ENCODE results near the gene COA1. TPM values are rescaled to one million over a fixed set of nuclear protein-coding genes. Genes with fewer than 3 reads are reported as not detected.

COA1 gene
- total and polyA plus RNA-seq, 2 experiments from 2014 or later = 53.4 to 59.5 TPM

GRCh38 chr7:43642897-43643630 is 86.3 kb downstream of the COA1 start:
- Histone ChIP-seq H3K9me3 (ENCODE audit: low read depth) (no peaks in the 10 kb centered on the region), H4K20me1 (ENCODE audit: insufficient read depth) (no peaks in the 10 kb centered on the region), H2AFZ (no peak overlapping the region), H3K36me3 (ENCODE audit: low read depth) (peaks cover 22% of the 10 kb centered on the region; the same call in 1 of the 2 replicates), H3K9ac (no peak overlapping the region), H3F3A (ENCODE audit: insufficient read depth) (peaks cover 77% of the 10 kb centered on the region), H3K79me2 (ENCODE audit: insufficient read depth) (peaks cover 48% of the 10 kb centered on the region), H3K4me3 (no peak overlapping the region), H3K27me3 (replicated peaks; ENCODE audit: insufficient read depth) (no peaks in the 10 kb centered on the region), H3K27ac (peak overlapping the region; percentile 37), H3K4me2 (ENCODE audit: unreplicated experiment) (no peak overlapping the region), H3K9me2 (ENCODE audit: insufficient read depth) (no peaks in the 10 kb centered on the region), H3K4me1 (ENCODE audit: insufficient read depth) (peaks cover 52% of the 10 kb centered on the region)
- TF ChIP-seq EZH2phosphoT487 (IDR thresholded peaks at IDR 0.05; ENCODE audit: insufficient read depth, low read depth) (no peak), EZH2 (IDR thresholded peaks at IDR 0.05; ENCODE audit: insufficient read depth, poor library complexity, severe bottlenecking) (no peak)
- no peak for DNase-seq
- in situ Hi-C loops (cut with MboI) = no loop called here
- whole genome bisulfite sequencing, 2 experiments (ENCODE audit: low coverage in 1 of 2, low lambda C conversion rate in 2 of 2, missing lambda C conversion rate in 2 of 2) = 96 to 97% methylated on average over 13 of the region's 13 CpGs

GRCh38 chr7:43640679-43641078 is 88.6 kb downstream of the COA1 start:
- H4K20me1 ChIP-seq (ENCODE audit: insufficient read depth) = no peaks in the 10 kb centered on the region
- peak overlapping the region; percentile 66; the same call in 1 of the 2 replicates for H3K9ac ChIP-seq
- H3K9me2 ChIP-seq (ENCODE audit: insufficient read depth) = no peaks in the 10 kb centered on the region
- H3K4me1 ChIP-seq (ENCODE audit: insufficient read depth) = peaks cover 54% of the 10 kb centered on the region
- no peak overlapping the region for H3K4me3 ChIP-seq
- TF ChIP-seq EZH2 (IDR thresholded peaks at IDR 0.05; ENCODE audit: insufficient read depth, poor library complexity, severe bottlenecking) (no peak), EZH2phosphoT487 (IDR thresholded peaks at IDR 0.05; ENCODE audit: insufficient read depth, low read depth) (no peak)
- in situ Hi-C loops (cut with MboI) = no loop called here
- no peaks in the 10 kb centered on the region for H3K9me3 ChIP-seq (ENCODE audit: low read depth)
- DNase-seq = no peak
- H3K4me2 ChIP-seq (ENCODE audit: unreplicated experiment) = no peak overlapping the region
- H3K79me2 ChIP-seq (ENCODE audit: insufficient read depth) = peaks cover 72% of the 10 kb centered on the region
- H3K27me3 ChIP-seq (replicated peaks; ENCODE audit: insufficient read depth) = no peaks in the 10 kb centered on the region
- peaks cover 80% of the 10 kb centered on the region for H3F3A ChIP-seq (ENCODE audit: insufficient read depth)
- peak overlapping the region; percentile 82 for H3K27ac ChIP-seq
- 98 to 99% methylated on average over 3 of the region's 3 CpGs for WGBS, 2 experiments (ENCODE audit: low coverage in 1 of 2, low lambda C conversion rate in 2 of 2, missing lambda C conversion rate in 2 of 2)
- no peak overlapping the region for H2AFZ ChIP-seq
- peaks cover 43% of the 10 kb centered on the region; the same call in 1 of the 2 replicates for H3K36me3 ChIP-seq (ENCODE audit: low read depth)

DNA sequence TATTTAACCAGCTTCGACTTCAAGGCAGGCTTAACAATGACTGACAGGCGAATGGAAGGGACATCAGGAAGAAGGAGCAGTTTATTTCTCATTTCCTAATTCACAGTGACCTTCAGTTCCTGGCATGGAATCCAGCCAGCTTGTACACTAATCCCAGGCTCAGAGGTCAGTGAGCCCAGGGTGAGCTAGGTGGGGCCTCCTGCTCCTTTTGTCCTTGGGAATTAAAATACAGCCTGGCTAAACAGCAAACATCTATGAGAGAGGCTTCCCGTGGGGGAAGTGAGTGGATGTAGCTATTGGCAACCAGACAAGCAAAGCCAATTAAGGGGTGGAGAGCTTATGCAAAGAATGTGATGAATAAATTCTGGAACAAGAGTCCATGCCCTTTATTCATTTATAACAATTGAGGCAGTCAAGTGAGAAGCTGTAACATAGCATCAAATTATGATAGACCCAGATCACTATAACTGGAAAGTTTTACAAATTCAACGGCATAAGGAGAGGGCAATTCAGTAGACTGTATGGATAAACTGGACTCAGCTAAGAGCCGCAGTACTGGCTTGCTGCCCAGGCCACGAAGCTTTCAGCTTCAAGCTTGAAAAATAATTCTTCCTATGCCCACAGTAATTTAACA is 89.3 kb downstream of the COA1 start:
- Histone ChIP-seq H3K79me2 (ENCODE audit: insufficient read depth) (peaks cover 79% of the 10 kb centered on the region), H3K4me1 (ENCODE audit: insufficient read depth) (peaks cover 51% of the 10 kb centered on the region), H3K27me3 (replicated peaks; ENCODE audit: insufficient read depth) (no peaks in the 10 kb centered on the region), H2AFZ (no peak overlapping the region), H3K36me3 (ENCODE audit: low read depth) (peaks cover 47% of the 10 kb centered on the region; the same call in 1 of the 2 replicates), H4K20me1 (ENCODE audit: insufficient read depth) (no peaks in the 10 kb centered on the region), H3K4me3 (no peak overlapping the region), H3K27ac (peak overlapping the region; percentile 82), H3K9me3 (ENCODE audit: low read depth) (no peaks in the 10 kb centered on the region), H3K4me2 (ENCODE audit: unreplicated experiment) (peak overlapping the region; percentile 35), H3K9me2 (ENCODE audit: insufficient read depth) (no peaks in the 10 kb centered on the region), H3K9ac (peak overlapping the region; percentile 66), H3F3A (ENCODE audit: insufficient read depth) (peaks cover 78% of the 10 kb centered on the region)
- TF ChIP-seq EZH2 (IDR thresholded peaks at IDR 0.05; ENCODE audit: insufficient read depth, poor library complexity, severe bottlenecking) (no peak), EZH2phosphoT487 (IDR thresholded peaks at IDR 0.05; ENCODE audit: insufficient read depth, low read depth) (no peak)
- peak; percentile 83 for DNase-seq
- WGBS, 2 experiments (ENCODE audit: low coverage in 1 of 2, low lambda C conversion rate in 2 of 2, missing lambda C conversion rate in 2 of 2) = 77 to 78% methylated on average over 6 of the region's 6 CpGs
- in situ Hi-C loops (cut with MboI) = no loop called here

DNA sequence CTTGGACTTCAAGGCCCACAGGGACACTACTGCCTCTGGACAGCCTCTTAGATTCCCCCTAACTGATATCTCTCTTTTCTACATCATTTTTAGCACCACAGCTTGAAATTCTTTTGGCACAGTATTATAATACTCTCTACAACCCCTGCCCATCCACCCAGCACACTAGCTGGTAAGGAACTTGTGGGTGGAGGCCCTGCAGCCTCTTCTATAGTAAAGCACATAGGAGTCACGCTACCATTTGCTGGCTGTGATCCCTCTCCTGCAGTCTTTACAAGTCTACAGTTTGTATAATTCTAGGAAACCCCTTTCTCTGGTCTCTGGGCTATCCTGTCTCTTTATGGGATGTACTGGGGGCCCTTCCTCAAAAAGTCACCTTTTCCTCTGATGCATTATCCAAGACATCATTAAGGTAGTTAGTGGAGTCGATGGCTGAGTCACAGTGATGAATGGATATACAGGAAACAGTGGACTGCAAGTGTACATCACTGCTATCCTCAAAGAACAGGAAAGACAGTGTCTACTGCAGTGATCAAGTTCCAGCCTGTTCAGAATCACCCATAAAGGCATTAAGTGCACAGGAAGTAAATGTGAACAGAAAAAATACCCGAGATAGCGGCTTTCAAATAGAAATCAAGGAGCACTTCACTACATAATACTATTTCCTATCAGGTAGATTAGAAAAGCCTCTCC is 92.1 kb downstream of the COA1 start:
- no peaks in the 10 kb centered on the region for H3K9me2 ChIP-seq (ENCODE audit: insufficient read depth)
- in situ Hi-C loops (cut with MboI) = no loop called here
- 68 to 71% methylated on average over 4 of the region's 4 CpGs for WGBS, 2 experiments (ENCODE audit: low coverage in 1 of 2, low lambda C conversion rate in 2 of 2, missing lambda C conversion rate in 2 of 2)
- no peak for TF ChIP-seq EZH2phosphoT487 (IDR thresholded peaks at IDR 0.05; ENCODE audit: insufficient read depth, low read depth)
- no peak for TF ChIP-seq EZH2 (IDR thresholded peaks at IDR 0.05; ENCODE audit: insufficient read depth, poor library complexity, severe bottlenecking)
- H4K20me1 ChIP-seq (ENCODE audit: insufficient read depth) = no peaks in the 10 kb centered on the region
- peaks cover 61% of the 10 kb centered on the region for H3K36me3 ChIP-seq (ENCODE audit: low read depth)
- H3K4me1 ChIP-seq (ENCODE audit: insufficient read depth) = peaks cover 51% of the 10 kb centered on the region
- H3K79me2 ChIP-seq (ENCODE audit: insufficient read depth) = peaks cover 98% of the 10 kb centered on the region
- peak overlapping the region; percentile 82 for H3K27ac ChIP-seq
- no peaks in the 10 kb centered on the region for H3K27me3 ChIP-seq (replicated peaks; ENCODE audit: insufficient read depth)
- no peak overlapping the region for H2AFZ ChIP-seq
- DNase-seq = peak; percentile 55
- H3K4me2 ChIP-seq (ENCODE audit: unreplicated experiment) = no peak overlapping the region
- 0 out of 2 replicates have a peak overlapping the region, but pooled peaks have one; percentile 5 for H3K9ac ChIP-seq
- H3K9me3 ChIP-seq (ENCODE audit: low read depth) = no peaks in the 10 kb centered on the region
- peaks cover 90% of the 10 kb centered on the region for H3F3A ChIP-seq (ENCODE audit: insufficient read depth)
- no peak overlapping the region for H3K4me3 ChIP-seq
